DOHH2 (cell line): ENCODE measurements around the gene TRMT10C.

Source experiments
- EZH2phosphoT487 ChIP-seq: fragments of 200-600 bp; sonication (generic); IDR thresholded peaks from 2 replicates; pipeline ENCODE4 v1.6.1; 2017; ENCODE audit warnings: borderline replicate concordance, mild to moderate bottlenecking, antibody characterized with exemption, low read length, moderate library complexity, mixed read lengths
- TF ChIP-seq, protein P1 (sequence below): fragments of 200-600 bp; sonication (generic); IDR thresholded peaks from one replicate; pipeline ENCODE4 v1.5.1; 2014; ENCODE audit warnings: antibody characterized with exemption, mild to moderate bottlenecking, low read depth, low read length; ENCODE audit not compliant: poor library complexity, severe bottlenecking

DNA sequence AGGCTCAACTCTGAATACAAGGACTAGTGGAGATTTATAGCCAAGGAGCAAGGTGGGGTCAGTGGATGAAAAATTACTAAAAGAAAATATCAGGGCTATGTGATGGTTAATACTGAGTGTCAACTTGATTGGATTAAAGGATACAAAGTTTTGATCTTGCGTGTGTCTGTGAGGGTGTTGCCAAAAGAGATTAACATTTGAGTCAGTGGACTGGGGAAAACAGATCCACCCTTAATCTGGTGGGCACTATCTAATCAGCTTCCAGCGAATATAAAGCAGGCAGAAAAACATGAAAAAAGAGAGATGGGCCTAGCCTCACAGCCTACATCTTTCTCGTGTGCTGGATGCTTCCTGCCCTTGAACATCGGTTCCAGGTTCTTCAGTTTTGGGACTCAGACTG lies 34.2 kb upstream of the TRMT10C start:
- TF ChIP-seq, protein P1, sequence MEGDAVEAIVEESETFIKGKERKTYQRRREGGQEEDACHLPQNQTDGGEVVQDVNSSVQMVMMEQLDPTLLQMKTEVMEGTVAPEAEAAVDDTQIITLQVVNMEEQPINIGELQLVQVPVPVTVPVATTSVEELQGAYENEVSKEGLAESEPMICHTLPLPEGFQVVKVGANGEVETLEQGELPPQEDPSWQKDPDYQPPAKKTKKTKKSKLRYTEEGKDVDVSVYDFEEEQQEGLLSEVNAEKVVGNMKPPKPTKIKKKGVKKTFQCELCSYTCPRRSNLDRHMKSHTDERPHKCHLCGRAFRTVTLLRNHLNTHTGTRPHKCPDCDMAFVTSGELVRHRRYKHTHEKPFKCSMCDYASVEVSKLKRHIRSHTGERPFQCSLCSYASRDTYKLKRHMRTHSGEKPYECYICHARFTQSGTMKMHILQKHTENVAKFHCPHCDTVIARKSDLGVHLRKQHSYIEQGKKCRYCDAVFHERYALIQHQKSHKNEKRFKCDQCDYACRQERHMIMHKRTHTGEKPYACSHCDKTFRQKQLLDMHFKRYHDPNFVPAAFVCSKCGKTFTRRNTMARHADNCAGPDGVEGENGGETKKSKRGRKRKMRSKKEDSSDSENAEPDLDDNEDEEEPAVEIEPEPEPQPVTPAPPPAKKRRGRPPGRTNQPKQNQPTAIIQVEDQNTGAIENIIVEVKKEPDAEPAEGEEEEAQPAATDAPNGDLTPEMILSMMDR: no peak
- TF ChIP-seq EZH2phosphoT487: no peak
